GM18498 (cell line): ENCODE data around the gene RAB29.

ENCODE experiments used
- ATAC-seq: cut with Tn5 transposase; IDR thresholded peaks from one replicate; pipeline ENCODE4 v1.9.1; 2021; ENCODE audit warnings: mild to moderate bottlenecking, moderate library complexity; ENCODE audit not compliant: unreplicated experiment

The RAB29 gene

GRCh38 chr1:205766038-205766437 is 9.2 kb downstream of the RAB29 start:
- no peak for ATAC-seq

- no peak for ATAC-seq
Measured at GRCh38 chr1:205764578-205764977, 10.7 kb downstream of the RAB29 start.

- ATAC-seq, result no peak
Measured at GRCh38 chr1:205763980-205764379, 11.3 kb downstream of the RAB29 start.

- no peak for ATAC-seq
Measured at GRCh38 chr1:205760606-205761005, 14.7 kb downstream of the RAB29 start.

GRCh38 chr1:205756552-205756951 is 18.7 kb downstream of the RAB29 start:
- ATAC-seq, result no peak

GRCh38 chr1:205754857-205755256 is 20.4 kb downstream of the RAB29 start:
- no peak for ATAC-seq

- ATAC-seq, result no peak
Measured at GRCh38 chr1:205751036-205751651, 24.1 kb downstream of the RAB29 start.

- ATAC-seq, result peak; percentile 82
Measured at GRCh38 chr1:205750138-205751035, 24.9 kb downstream of the RAB29 start, which contains the start of gene NUCKS1. TSS of gene NUCKS1 (minus strand) at chr1:205750182. CDS start at chr1:205749973, 209 bp downstream.

GRCh38 chr1:205749234-205750137 is 25.8 kb downstream of the RAB29 start:
- ATAC-seq, result peak; percentile 81

GRCh38 chr1:205748403-205749233 is 26.7 kb downstream of the RAB29 start:
- peak; percentile 21 for ATAC-seq

GRCh38 chr1:205746757-205747412 is 28.4 kb downstream of the RAB29 start:
- no peak for ATAC-seq

- ATAC-seq, result no peak
Measured at GRCh38 chr1:205744403-205744802, 30.9 kb downstream of the RAB29 start.

GRCh38 chr1:205743977-205744376 is 31.3 kb downstream of the RAB29 start:
- no peak for ATAC-seq

GRCh38 chr1:205741681-205742080 is 33.6 kb downstream of the RAB29 start:
- no peak for ATAC-seq

- no peak for ATAC-seq
Measured at GRCh38 chr1:205739348-205740160, 35.7 kb downstream of the RAB29 start.

GRCh38 chr1:205735218-205735617 is 40.1 kb downstream of the RAB29 start:
- no peak for ATAC-seq

- ATAC-seq, result no peak
Measured at GRCh38 chr1:205733438-205734175, 41.7 kb downstream of the RAB29 start.

- no peak for ATAC-seq
Measured at GRCh38 chr1:205729945-205730610, 45.2 kb downstream of the RAB29 start.
